Activated naive CD8-positive, alpha-beta T cell treated with anti-CD3 and anti-CD28 coated beads, Interleukin-2, amount 50 U/mL, for 16 hours (primary cell): ENCODE measurements around the gene SPRY1.

Experiments
- DNase-seq: peaks from one replicate; pipeline ENCODE4 v3.0.0-alpha.2; 2020; ENCODE audit warnings: low read depth, low spot score

The SPRY1 gene

GRCh38 chr4:123379392-123379791, 17.2 kb upstream of the SPRY1 start:
- DNase-seq = no peak

DNA sequence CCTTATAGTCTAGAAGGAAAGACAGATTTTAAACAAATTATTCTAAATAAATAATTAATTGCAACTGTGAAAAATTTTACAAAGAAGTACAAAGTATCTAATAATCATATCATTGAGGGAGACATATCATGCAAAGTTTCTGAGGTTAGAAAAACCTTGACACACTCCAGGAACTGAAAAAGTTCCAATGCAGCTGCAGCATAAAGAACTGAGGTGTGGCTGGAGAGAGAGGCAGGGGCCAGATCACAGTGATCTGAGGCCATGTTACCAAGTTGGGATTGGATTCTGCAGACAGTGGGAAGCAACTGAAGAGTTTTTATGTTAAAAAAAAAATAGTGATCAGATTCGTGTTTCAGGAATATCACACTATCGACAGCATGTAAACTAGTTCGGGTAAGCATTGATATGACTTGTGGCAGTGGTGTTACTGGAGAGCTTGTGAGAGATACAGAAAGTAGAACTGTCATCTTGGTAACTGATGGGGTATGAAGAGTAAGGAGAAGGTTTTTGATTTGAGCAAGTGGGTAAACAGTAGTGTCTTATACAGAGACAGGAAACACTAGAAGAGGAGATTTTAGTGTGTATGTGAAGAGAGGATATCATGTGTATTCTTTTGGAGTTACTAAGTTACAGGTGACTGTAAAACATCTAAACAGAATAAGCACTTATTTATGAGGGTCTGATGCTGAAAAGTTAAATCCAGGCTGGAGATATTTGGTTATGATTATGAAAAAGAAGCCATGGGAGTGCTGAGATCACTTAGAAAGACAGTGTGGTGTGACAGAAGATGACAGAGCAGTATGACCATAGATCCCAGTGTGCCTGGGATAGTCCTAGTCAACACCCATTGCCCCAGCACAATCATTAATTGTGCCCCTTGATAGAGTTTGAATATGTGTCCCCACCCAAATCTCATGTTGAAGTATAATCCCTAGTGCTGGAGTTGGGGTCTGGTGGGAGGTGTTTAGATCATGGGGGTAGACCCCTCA, 15.6 kb upstream of the SPRY1 start:
- DNase-seq = no peak

DNA sequence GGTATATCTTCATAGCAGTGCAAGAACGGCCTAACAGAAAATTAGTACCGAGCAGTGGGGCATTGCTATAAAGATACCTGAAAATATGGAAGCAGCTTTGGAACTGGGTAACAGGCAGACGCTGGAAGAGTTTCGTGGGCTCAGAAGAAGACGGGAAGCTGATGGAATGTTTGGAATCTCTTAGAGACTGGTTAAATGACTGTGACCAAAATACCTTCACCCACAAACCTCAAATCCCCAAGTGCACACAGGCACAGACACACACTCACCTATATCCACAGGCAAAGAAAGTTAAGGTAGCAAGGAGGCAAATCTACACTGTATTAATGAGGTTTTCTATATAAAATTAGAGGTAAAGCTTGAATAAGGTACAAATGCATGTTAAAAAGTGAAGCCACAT, 14.6 kb upstream of the SPRY1 start:
- no peak for DNase-seq

- DNase-seq = no peak
These were observed 13.0 kb upstream of the SPRY1 start for GRCh38 chr4:123383566-123383965.

- no peak for DNase-seq
These were observed 10.0 kb upstream of the SPRY1 start for GRCh38 chr4:123386609-123387008.

GRCh38 chr4:123390846-123391456, 5.6 kb upstream of the SPRY1 start:
- no peak for DNase-seq

DNA sequence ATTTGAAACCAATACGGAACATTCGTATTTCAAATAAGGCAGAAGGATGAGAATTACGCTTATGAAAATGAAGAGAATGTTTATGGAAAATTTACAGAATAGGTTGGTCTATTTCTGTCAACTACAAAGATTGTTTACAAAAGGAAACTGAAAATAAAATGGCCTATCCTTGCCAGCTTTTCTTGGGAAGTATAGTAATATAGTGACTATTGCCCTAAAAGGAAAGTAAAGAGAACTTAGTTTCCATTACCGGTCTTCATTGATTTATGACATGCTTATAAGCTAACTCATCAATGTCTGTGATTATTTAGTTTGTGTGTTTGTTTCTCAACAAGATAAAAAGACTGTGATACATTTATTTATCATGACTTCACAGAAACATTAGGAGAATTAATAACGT, 2.9 kb upstream of the SPRY1 start:
- DNase-seq = no peak

- peak; percentile 21 for DNase-seq
These were observed 810 bp downstream of the SPRY1 start for GRCh38 chr4:123397144-123398065.

DNA sequence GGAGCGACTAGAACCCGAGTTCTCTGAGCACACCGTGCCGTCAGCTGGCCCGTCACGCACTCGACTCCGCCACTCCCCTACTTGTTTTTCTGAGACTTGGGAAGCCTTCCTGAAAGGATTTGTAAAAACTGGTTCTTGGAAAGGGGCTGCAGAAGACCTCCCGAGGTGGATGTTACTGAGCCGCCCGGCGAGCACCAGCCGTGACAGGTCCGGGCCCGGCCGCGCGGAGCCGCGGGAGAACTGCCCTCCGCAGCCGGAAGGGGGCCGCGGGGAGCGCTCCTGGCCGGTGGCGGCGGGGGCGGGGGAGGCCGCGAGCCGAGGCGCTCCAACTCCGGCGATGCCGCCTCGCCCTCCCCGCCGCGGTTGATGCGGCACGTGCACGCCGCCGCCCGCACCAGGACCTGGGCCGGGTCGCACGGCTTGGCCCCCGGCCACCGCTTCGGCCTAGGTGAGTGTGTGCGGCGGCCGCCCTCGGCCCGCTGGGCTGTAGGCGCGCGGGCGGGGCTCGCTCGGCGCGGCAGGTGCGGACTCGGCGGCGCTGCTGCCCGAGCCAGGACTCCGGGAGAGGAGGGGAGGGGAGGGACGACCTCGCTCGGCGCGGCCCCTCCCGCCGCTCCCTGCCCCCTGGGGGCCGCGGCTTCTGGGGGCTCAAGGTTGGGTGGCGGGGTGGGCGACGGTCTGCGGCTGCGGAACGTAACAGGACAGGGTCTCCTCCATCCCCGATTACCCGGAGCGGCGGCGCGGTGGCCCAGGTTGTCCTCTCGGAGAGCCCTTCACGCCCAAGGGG, 1.7 kb downstream of the SPRY1 start:
- DNase-seq = peak; percentile 31

GRCh38 chr4:123398853-123399626, 2.4 kb downstream of the SPRY1 start:
- peak; percentile 29 for DNase-seq

- DNase-seq = no peak
These were observed 3.2 kb downstream of the SPRY1 start for GRCh38 chr4:123399627-123400358.

GRCh38 chr4:123401271-123402120, 4.9 kb downstream of the SPRY1 start:
- no peak for DNase-seq

- DNase-seq = no peak
These were observed 5.5 kb downstream of the SPRY1 start for GRCh38 chr4:123402121-123402465.

DNA sequence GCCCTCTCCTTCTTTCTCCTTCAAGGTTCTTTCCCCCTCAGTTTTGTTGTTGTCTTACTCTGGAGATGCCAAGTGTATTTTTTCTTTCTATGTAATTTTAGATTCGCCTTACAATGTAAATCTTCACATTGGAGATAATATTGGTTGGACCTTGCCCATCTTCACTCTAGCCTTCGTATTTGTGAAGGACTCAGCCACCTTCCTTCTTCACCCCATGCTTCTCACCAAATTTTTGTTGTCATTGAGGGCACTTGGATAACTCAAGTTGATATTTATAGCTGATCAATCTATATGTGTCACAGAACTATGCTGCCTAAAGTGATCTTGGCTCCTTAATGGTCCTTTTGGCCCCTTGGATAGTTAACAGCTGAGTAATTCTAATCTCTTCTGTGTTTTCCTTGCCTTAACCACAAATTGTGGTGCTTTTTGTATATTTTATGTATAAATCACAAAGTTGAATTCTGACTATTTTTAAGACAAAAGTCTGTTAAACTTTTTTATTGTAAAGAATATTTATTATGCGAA, 6.5 kb downstream of the SPRY1 start:
- no peak for DNase-seq

DNA sequence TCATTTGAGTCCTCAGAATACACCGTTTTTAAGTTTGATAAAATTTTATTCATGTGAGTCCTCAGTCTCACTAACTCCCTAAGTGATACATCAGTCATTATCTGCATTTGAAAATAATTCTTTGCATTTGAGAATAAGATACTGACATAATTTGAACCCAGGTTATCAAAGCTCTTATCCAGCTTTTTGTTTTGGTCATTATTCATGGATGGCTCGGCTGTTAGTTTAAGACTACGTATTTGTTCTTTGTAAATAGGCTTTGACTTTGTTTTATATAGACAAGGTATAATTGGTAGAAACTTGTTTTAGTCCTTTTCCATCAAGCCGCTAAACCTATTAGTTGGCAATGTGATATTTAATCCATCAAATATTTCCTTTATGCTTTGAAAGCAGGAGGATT, 7.9 kb downstream of the SPRY1 start:
- no peak for DNase-seq

DNA sequence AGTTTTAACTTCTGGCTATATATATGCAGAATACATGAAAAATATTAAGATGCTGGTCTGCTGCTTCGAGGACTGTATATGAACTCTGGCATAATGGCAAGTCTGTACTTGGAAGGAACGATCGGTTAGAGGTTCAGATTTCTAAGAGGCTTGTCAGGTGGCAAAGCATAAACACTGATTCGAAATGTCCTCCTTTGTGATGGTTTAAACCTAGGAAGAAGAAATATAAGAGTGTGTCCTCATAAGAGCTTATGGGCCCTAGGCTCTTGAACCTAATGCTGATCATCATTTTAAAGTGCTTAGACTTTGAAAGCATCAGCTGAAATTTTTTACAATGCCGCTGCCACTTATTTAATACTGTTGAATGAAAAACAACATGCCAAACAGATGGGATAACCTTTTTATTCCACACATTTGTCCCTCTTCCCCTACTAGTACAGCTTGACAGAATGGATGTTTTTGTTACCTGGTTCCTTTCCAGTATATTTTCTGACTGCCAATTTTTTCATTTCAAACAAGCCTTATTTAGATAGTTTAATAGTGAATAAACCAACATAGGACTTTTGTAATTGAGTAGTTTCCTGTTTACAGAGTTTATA, 8.8 kb downstream of the SPRY1 start:
- DNase-seq = no peak

DNA sequence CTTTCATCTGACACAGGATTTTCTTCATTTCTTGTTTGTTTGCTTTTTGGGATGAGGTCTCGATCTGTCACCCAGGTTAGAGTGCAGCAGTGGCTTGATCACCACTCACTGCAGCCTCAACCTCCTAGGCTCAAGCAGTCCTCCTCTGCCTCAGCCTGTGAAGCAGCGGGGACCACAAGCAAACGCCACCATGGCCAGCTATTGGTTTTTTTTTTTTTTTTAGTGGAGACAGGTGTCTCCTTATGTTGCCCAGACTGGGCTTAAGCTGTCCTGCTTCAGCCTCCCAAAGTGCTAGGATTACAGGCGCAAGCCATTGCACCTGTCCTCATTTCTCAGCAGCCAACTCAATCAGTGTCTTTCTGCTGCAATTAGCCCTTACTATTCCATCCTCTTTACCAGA, 10.3 kb downstream of the SPRY1 start:
- no peak for DNase-seq

DNA sequence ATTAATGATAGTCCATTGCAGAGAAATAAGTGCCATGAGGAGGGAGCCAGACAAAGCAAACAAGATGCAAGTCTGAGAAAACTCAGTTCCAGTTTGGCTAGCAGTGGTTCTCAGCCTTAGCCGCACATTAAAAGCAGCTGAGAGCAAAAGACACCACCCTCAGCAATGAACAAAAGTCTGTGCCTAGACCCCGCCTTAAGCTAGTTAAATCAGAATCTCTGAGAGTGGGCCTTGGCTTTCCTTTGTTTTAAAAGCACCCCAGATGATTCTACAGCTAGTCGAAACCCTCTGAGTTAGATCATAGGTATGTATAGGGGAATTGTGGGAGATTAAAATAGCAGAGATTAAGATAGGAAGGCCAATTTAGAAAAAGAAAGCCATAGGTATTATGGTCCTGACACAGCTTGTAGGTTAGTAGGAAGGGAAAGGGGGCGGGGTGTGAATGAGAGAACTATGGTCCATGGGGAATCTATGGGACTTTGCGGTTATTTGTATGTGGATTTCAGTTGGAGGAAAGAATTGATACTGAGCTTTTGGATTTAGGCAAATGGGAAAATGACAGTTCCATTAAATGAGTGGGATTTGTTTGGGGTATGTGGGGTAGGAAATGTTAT, 12.0 kb downstream of the SPRY1 start:
- no peak for DNase-seq
